ENCODE measurements around the gene FAF1.

DNA sequence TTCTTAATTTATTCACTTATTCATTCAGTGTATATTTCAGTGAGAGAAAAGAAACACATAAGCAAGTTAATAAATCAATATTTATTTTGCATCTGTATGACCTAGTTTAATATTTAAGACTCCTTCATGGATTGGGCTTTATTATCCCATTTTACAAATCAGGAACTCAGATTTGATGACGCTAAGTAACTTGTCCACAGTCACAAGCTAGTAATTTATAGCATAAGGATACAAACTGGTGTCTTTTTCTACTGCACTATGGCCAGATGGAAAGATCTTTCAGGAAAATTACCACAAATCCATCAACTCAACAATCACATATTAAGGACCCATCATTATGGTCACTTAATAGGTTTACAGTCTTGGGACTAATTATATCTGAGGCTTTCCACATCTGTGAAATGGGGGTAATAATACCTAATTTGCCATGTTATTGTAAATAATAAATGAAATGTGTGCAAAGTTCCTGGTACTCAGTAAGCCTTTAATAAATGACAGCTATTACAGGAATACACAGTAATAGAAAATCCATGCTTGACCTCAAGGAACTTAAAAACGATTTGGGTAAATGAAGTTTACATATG is 23.2 kb upstream of the FAF1 start:
- TF ChIP-seq EZH2 (IDR thresholded peaks at IDR 0.05; ENCODE audit: insufficient read depth, poor library complexity, severe bottlenecking) (no peak), EZH2phosphoT487 (IDR thresholded peaks at IDR 0.05; ENCODE audit: insufficient read depth, low read depth) (no peak)

All from GM23248 (cell line).